NCI-H446 (cell line): ENCODE results near the gene PLCD1.
A peak's percentile ranks its signal among the peaks of the same experiment; 100 is the strongest.
"Not testable (repeated sequence)": the region's sequence is repeated elsewhere in the genome, so short reads cannot be mapped to it uniquely, and the experiment has no call there.

Experiments
- DNase-seq, 2 experiments: peaks; one replicate each; lab custom pipeline; 2025; lab: John Stamatoyannopoulos, UW

The PLCD1 gene

GRCh38 chr3:38036906-38037305 is 7.5 kb upstream of the PLCD1 start:
- DNase-seq: no peak

GRCh38 chr3:38036286-38036685 is 6.8 kb upstream of the PLCD1 start:
- DNase-seq: no peak

GRCh38 chr3:38034335-38034734 is 4.9 kb upstream of the PLCD1 start:
- DNase-seq: not testable (repeated sequence)

- DNase-seq: not testable (repeated sequence)
Observed at GRCh38 chr3:38033586-38033985, 4.1 kb upstream of the PLCD1 start.

GRCh38 chr3:38032328-38032865 is 3.0 kb upstream of the PLCD1 start:
- no peak for DNase-seq

GRCh38 chr3:38031022-38031994 is 1.9 kb upstream of the PLCD1 start:
- DNase-seq: peak in 1 of 2 experiments; percentile 36

- no peak for DNase-seq
Observed at GRCh38 chr3:38030126-38031021, 932 bp upstream of the PLCD1 start.

- no peak for DNase-seq
Observed at GRCh38 chr3:38028621-38029361, 651 bp downstream of the PLCD1 start.

- DNase-seq: no peak
Observed at GRCh38 chr3:38027466-38028465, 1.7 kb downstream of the PLCD1 start.

GRCh38 chr3:38026856-38027255 is 2.6 kb downstream of the PLCD1 start:
- DNase-seq: no peak

GRCh38 chr3:38022896-38023709 is 6.3 kb downstream of the PLCD1 start:
- no peak for DNase-seq

- DNase-seq: no peak
Observed at GRCh38 chr3:38022301-38022700, 7.1 kb downstream of the PLCD1 start.

GRCh38 chr3:38021196-38021595 is 8.2 kb downstream of the PLCD1 start:
- DNase-seq: no peak

- no peak for DNase-seq
Observed at GRCh38 chr3:38020342-38020726, 9.1 kb downstream of the PLCD1 start.

- no peak for DNase-seq
Observed at GRCh38 chr3:38019658-38020341, 9.6 kb downstream of the PLCD1 start.

- DNase-seq: no peak
Observed at GRCh38 chr3:38018296-38019266, 10.9 kb downstream of the PLCD1 start.

- DNase-seq: peak in 1 of 2 experiments; percentile 13
Observed at GRCh38 chr3:38017445-38018295, 11.8 kb downstream of the PLCD1 start.
